DMS79 treated with DMSO at 0.1 percent for 48 hours (cell line): ENCODE results near the gene TRIM77.
"Not testable (repeated sequence)": the region's sequence is repeated elsewhere in the genome, so short reads cannot be mapped to it uniquely, and the experiment has no call there.

ENCODE experiments used
- DNase-seq: peaks from one replicate; lab custom pipeline; 2025; lab: John Stamatoyannopoulos, UW

The TRIM77 gene

GRCh38 chr11:89709999-89710398 lies at the start of gene TRIM77:
TSS of gene TRIM77 (plus strand) at chr11:89710299. CDS start at chr11:89710299, 0 bp downstream.
- DNase-seq, result not testable (repeated sequence)

DNA sequence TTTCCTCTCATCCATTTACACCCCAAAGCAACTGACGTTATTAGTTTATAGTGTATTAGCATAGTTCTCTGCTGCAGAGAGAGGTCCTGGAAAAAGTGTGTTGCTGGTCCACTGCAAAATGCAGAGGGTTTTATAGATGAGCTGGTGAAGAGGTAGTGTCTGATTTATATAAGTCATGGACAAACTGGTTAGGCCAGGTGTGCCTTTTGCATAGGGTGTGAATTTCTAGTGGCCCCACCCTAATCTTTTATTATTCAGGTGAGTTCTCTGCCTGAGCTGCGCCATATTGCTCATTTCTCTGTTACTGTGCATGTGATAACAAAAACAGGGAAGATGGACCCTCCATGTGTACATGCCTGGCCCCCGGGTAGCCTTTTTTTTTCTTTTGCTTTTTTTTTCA lies 43.1 kb upstream of the TRIM77 start:
- DNase-seq, result no peak

DNA sequence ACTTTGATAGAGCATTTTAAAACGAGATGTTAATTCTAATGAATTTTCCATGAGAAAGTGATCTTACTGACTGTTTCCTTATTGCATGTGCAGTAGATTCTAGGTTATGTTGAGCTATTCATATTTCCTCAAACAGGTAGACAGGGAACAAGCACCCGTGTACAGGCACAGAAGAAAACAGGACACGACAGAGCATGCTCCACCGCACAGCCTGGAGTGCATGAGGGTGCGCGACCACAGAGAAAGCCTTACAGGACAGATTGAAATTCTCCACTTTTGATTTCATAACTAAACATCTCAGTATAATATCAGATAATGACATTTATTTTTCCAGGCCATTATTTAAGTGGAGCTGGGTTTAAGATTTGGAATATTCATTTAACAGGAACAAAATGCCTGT lies 41.9 kb upstream of the TRIM77 start:
- DNase-seq, result not testable (repeated sequence)

GRCh38 chr11:89669586-89669985 lies 40.5 kb upstream of the TRIM77 start:
- DNase-seq, result not testable (repeated sequence)

- not testable (repeated sequence) for DNase-seq
Measured at GRCh38 chr11:89669993-89670669, 40.0 kb upstream of the TRIM77 start.

- not testable (repeated sequence) for DNase-seq
Measured at GRCh38 chr11:89672547-89672946, 37.6 kb upstream of the TRIM77 start.

DNA sequence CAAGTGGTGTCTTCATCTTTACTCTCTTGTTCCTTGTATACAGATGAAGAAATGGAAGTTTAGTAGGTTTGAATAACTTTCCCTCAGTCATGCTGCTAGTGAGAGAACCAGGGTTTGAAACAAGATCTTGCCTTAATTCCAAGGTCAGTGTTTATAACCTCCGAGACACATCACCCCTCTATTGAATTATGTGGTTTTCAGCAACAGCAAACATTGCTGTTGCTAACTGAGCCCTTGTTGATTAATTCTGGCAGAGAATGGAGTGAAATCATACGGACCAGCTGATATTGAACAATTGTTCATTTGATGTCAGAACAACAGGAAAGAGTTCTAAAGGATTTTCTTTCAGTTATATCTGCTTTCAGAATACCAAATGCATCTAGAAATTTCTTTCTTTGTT lies 36.7 kb upstream of the TRIM77 start:
- DNase-seq, result not testable (repeated sequence)

GRCh38 chr11:89675383-89675782 lies 34.7 kb upstream of the TRIM77 start:
- not testable (repeated sequence) for DNase-seq

DNA sequence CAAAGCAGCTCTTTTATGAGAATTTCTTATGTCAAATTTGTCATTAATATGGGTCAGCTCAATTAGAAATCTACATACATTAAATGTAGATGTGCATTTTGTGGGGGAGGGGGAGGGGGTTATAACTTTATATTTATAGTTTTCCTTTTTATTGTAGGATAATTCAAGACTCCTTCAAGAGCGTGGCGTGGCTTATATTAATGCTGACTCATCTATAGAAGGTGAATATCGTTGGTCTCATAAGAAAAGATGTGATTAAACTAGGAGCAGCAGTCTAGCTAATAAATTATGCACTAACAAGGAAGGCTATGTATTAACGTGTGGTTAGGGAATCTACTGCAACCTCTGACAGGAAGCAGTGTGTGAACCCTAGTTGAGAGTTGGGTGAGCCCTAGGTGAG lies 34.2 kb upstream of the TRIM77 start:
- not testable (repeated sequence) for DNase-seq

- DNase-seq, result not testable (repeated sequence)
Measured at GRCh38 chr11:89707080-89707479, 3.0 kb upstream of the TRIM77 start.

DNA sequence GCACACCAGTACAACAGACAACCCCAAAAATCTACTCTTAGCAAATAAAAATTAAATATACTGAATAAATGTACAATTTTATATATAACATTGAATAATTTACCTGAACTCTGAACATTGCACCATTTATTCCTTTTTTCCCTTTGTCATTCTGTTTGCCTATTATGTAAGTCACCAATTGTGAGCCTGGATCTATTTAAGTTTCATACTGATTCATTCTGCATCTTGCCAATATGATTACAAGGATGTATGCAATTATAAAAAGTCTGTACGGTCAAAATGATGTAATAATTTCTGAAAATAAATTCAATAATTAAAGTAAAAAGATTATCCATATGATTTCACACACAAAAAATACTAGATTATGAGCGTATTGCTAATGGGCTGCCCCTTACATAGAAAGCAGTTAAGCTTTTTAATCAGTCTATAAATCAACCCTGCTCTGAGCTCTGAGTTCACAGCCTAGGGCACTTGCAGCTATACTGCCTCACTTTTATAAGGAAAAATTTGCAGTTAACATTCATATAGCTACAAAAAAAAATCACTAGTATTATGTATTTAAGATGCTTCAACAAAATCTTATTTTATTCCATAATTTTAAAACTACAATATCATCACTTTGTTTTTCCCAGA lies 14.9 kb downstream of the TRIM77 start:
- not testable (repeated sequence) for DNase-seq

- not testable (repeated sequence) for DNase-seq
Measured at GRCh38 chr11:89730215-89730614, 20.1 kb downstream of the TRIM77 start.

GRCh38 chr11:89736566-89736965 lies 26.5 kb downstream of the TRIM77 start:
- DNase-seq, result no peak

- DNase-seq, result no peak
Measured at GRCh38 chr11:89737116-89737515, 27.0 kb downstream of the TRIM77 start.

- not testable (repeated sequence) for DNase-seq
Measured at GRCh38 chr11:89741406-89741805, 31.3 kb downstream of the TRIM77 start.

DNA sequence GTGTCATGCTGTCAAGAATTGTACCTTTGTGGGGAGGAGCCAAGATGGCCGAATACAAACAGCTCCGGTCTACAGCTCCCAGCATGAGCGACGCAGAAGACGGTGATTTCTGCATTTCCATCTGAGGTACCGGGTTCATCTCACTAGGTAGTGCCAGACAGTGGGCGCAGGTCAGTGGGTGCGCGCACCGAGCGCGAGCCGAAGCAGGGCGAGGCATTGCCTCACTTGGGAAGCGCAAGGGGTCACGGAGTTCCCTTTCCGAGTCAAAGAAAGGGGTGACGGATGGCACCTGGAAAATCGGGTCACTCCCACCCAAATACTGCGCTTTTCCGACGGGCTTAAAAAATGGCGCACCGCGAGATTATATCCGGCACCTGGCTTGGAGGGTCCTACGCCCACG lies 34.1 kb downstream of the TRIM77 start:
- not testable (repeated sequence) for DNase-seq

DNA sequence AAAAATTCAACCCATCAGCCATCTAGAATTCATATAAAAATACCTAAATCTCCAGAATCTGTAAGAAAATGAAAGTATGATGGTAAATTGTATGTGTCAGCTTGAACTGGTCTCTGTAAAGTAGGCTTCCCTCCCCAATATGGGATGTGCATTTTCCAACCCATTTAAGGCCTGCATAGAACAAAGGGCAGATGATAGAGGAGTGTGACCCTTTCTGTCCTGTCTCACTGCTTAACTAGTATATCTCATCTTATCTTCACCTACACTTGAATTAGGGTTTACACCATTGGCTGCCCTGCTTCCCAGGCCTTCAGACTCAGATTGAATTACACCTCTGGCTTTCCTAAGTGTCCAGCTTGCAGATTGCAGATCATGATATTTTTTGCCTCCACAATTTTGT lies 40.7 kb downstream of the TRIM77 start:
- not testable (repeated sequence) for DNase-seq
